Fibroblast of lung (primary cell): ENCODE data around the gene MCM3AP. TPM values are rescaled to one million over a fixed set of nuclear protein-coding genes. Genes with fewer than 3 reads are reported as not detected.

Experiments
- DNase-seq, 2 donors: peaks; one replicate each; pipeline versions ENCODE4 v3.0.0 to v3.0.0-alpha.2; 2010; ENCODE audit warnings: low read depth in 2 of 2
- H2AFZ ChIP-seq: 2 replicates; pipeline ENCODE4 v1.5.1; 2012; ENCODE audit warnings: low read length, control low read depth, inconsistent platforms
- H3K27ac ChIP-seq: 2 replicates; pipeline ENCODE4 v1.5.1; 2011; ENCODE audit warnings: low read length, control low read depth; ENCODE audit not compliant: insufficient read depth
- H3K27me3 ChIP-seq: 2 replicates; pipeline ENCODE4 v1.5.1; 2011; ENCODE audit warnings: mild to moderate bottlenecking, low read length; ENCODE audit not compliant: control insufficient read depth, insufficient read depth
- H3K36me3 ChIP-seq: 2 replicates; pipeline ENCODE4 v1.5.1; 2011; ENCODE audit warnings: low read length; ENCODE audit not compliant: control insufficient read depth, insufficient read depth
- H3K4me1 ChIP-seq: 2 replicates; pipeline ENCODE4 v1.5.1; 2011; ENCODE audit warnings: low read length; ENCODE audit not compliant: control insufficient read depth, insufficient read depth; ENCODE audit errors: extremely low read depth
- H3K4me2 ChIP-seq: 2 replicates; pipeline ENCODE4 v1.5.1; 2011; ENCODE audit warnings: low read length, control low read depth; ENCODE audit not compliant: insufficient read depth; ENCODE audit errors: extremely low read depth
- H3K4me3 ChIP-seq, 4 experiments: fragments of 200-600 bp in 1 of 4; sonication (generic) in 1 of 4; replicated peaks in 1 of 4; 2 replicates each; pipeline ENCODE4 v1.5.1; 2011 to 2016; ENCODE audit warnings: low read length in 4 of 4, low read depth in 3 of 4, mild to moderate bottlenecking in 3 of 4, control low read depth in 2 of 4, inconsistent platforms in 1 of 4, mixed read lengths in 1 of 4; ENCODE audit not compliant: insufficient read depth in 1 of 4; ENCODE audit errors: control extremely low read depth in 1 of 4
- H3K79me2 ChIP-seq: 2 replicates; pipeline ENCODE4 v1.5.1; 2012; ENCODE audit warnings: mild to moderate bottlenecking, low read length, inconsistent platforms; ENCODE audit not compliant: control insufficient read depth, insufficient read depth
- H3K9ac ChIP-seq: 2 replicates; pipeline ENCODE4 v1.5.1; 2011; ENCODE audit warnings: mild to moderate bottlenecking, low read length, control low read depth; ENCODE audit not compliant: insufficient read depth
- H3K9me3 ChIP-seq: 2 replicates; pipeline ENCODE4 v1.5.1; 2012; ENCODE audit warnings: low read depth, low read length; ENCODE audit not compliant: control insufficient read depth, insufficient read depth
- H4K20me1 ChIP-seq: 2 replicates; pipeline ENCODE4 v1.5.1; 2011; ENCODE audit warnings: low read length; ENCODE audit not compliant: control insufficient read depth, insufficient read depth; ENCODE audit errors: extremely low read depth
- CTCF ChIP-seq, 2 donors: IDR thresholded peaks in 1 of 2; conservative IDR thresholded peaks in 1 of 2; 1 replicate in 1 of 2; 2 replicates in 1 of 2; pipeline ENCODE4 v1.5.1; 2011 to 2012; ENCODE audit warnings: low read length in 2 of 2, control low read depth in 1 of 2, inconsistent platforms in 1 of 2, low read depth in 1 of 2, mild to moderate bottlenecking in 1 of 2
- EZH2 ChIP-seq: IDR thresholded peaks from 2 replicates; pipeline ENCODE4 v1.5.1; 2012; ENCODE audit warnings: low read length, control low read depth, mild to moderate bottlenecking; ENCODE audit errors: missing control alignments
- polyA plus RNA-seq, 2 donors: library from polyadenylated mRNA; depleted of rRNA in 1 of 2; stranded (reverse) in 1 of 2; unstranded in 1 of 2; fragments of >200 nt; gene quantifications; 2 replicates each; pipeline ENCODE4 v1.2.1, GENCODE V29; 2011 to 2012; ENCODE audit warnings: missing spikeins in 1 of 2
- total RNA-seq: library from RNA; depleted of rRNA; stranded (reverse); fragments of >200 nt; gene quantifications from 2 replicates; pipeline ENCODE4 v1.2.1, GENCODE V29; 2014

Gene MCM3AP
- total and polyA plus RNA-seq, 2 donors (not counting 1 experiment from before 2014, with no cell fraction given) = 40.4 to 64.6 TPM

- H3K36me3 ChIP-seq = peaks cover 4% of the 10 kb centered on the region
- DNase-seq = no peak
- no peak for TF ChIP-seq EZH2
- TF ChIP-seq CTCF (conservative IDR thresholded peaks at IDR 0.05 in 1 of 2, IDR thresholded peaks at IDR 0.05 in 1 of 2; ENCODE audit: low read depth in 1 of 2, low read length in 2 of 2) = no peak
Observed at GRCh38 chr21:46328151-46328550, 42.7 kb upstream of the MCM3AP start.

GRCh38 chr21:46327711-46328110 is 42.3 kb upstream of the MCM3AP start:
- H3K4me1 ChIP-seq = peaks cover 4% of the 10 kb centered on the region
- H3K27ac ChIP-seq = no peak overlapping the region
- TF ChIP-seq CTCF (conservative IDR thresholded peaks at IDR 0.05 in 1 of 2, IDR thresholded peaks at IDR 0.05 in 1 of 2; ENCODE audit: low read depth in 1 of 2, low read length in 2 of 2) (no peak), EZH2 (no peak)
- peaks cover 48% of the 10 kb centered on the region for H3K79me2 ChIP-seq
- no peak for DNase-seq
- no peaks in the 10 kb centered on the region for H3K9me3 ChIP-seq
- peaks cover 4% of the 10 kb centered on the region for H3K36me3 ChIP-seq
- H3K9ac ChIP-seq = no peak overlapping the region
- no peak overlapping the region for H2AFZ ChIP-seq
- H3K4me3 ChIP-seq = no peak overlapping the region
- no peak overlapping the region for H3K4me2 ChIP-seq
- H4K20me1 ChIP-seq = no peaks in the 10 kb centered on the region
- no peaks in the 10 kb centered on the region for H3K27me3 ChIP-seq

More at GRCh38 chr21:46328151-46328550, 42.7 kb upstream of the MCM3AP start:
- no peak overlapping the region for H3K9ac ChIP-seq
- no peaks in the 10 kb centered on the region for H3K9me3 ChIP-seq
- H3K27ac ChIP-seq = no peak overlapping the region
- no peak overlapping the region for H2AFZ ChIP-seq
- peaks cover 44% of the 10 kb centered on the region for H3K79me2 ChIP-seq
- no peak overlapping the region for H3K4me3 ChIP-seq
- no peaks in the 10 kb centered on the region for H4K20me1 ChIP-seq
- no peaks in the 10 kb centered on the region for H3K27me3 ChIP-seq
- peaks cover 2% of the 10 kb centered on the region for H3K4me1 ChIP-seq
- no peak overlapping the region for H3K4me2 ChIP-seq

DNA sequence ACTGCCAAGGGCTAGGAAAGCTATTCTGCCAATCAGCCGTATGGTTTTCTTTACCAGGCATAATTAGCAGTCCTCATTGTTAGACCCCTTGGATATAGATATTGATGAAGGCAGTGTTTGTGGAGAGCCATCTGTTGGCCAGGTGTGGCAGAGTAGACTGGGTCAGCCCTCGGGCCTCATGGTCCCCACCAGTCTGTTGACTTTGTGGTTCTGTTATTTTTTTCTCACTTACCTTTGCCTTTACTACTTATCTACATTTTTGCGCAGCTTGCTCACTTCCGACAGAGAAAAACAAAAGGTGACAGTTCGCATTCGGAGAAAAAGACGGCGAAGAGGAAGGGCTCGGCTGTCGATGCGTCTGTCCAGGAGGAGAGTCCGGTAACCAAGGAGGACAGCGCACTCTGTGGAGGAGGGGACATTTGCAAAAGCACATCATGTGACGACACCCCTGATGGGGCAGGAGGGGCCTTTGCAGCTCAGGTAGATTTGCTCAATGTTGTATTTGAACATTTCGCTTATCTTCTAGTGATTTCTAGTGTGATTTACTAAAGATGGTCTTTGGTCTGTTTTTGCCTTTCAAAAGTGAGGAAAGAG is 40.8 kb upstream of the MCM3AP start:
- no peaks in the 10 kb centered on the region for H4K20me1 ChIP-seq
- no peak overlapping the region for H3K9ac ChIP-seq
- H3K36me3 ChIP-seq = peaks cover 4% of the 10 kb centered on the region
- H3K27me3 ChIP-seq = no peaks in the 10 kb centered on the region
- H3K27ac ChIP-seq = no peak overlapping the region
- peak overlapping the region; percentile 79 for H3K4me2 ChIP-seq
- peak overlapping the region in 2 of 4 experiments; percentile 81 to 86 for H3K4me3 ChIP-seq
- no peaks in the 10 kb centered on the region for H3K9me3 ChIP-seq
- H2AFZ ChIP-seq = no peak overlapping the region
- TF ChIP-seq CTCF (conservative IDR thresholded peaks at IDR 0.05 in 1 of 2, IDR thresholded peaks at IDR 0.05 in 1 of 2; ENCODE audit: low read depth in 1 of 2, low read length in 2 of 2) (no peak), EZH2 (no peak)
- peaks cover 63% of the 10 kb centered on the region for H3K79me2 ChIP-seq
- H3K4me1 ChIP-seq = peaks cover 13% of the 10 kb centered on the region
- no peak for DNase-seq
